IMR-90 (cell line): ENCODE measurements around the gene COX4I1. TPM values are rescaled to one million over a fixed set of nuclear protein-coding genes. Genes with fewer than 3 reads are reported as not detected.

Experiments used
- ATAC-seq: fragments of 200-7000 bp; cut with Tn5 transposase; 2 replicates; pipeline ENCODE4 v1.9.1; 2020; ENCODE audit warnings: low read depth, mild to moderate bottlenecking, moderate library complexity
- BruUV-seq: library from RNA; stranded (reverse); fragments of 400-500 nt; replicated peaks from 2 replicates; lab custom pipeline; 2021; lab: Mats Ljungman, UMichigan
- CTCF ChIA-PET: fragments of 300-600 bp; formaldehyde crosslinking; extraction: SDS; loops from one replicate; lab custom pipeline; 2021; ENCODE audit warnings: antibody characterized with exemption; lab: Yijun Ruan, JAX
- POLR2A ChIA-PET: fragments of 300-600 bp; sonication (Branson Sonifier 250); formaldehyde crosslinking; loops from one replicate; lab custom pipeline; 2022; ENCODE audit warnings: antibody characterized with exemption; ENCODE audit not compliant: unreplicated experiment; lab: Charles Lee
- DNase-seq: peaks from one replicate; pipeline ENCODE4 v3.0.0; 2013
- H2AFZ ChIP-seq: replicated peaks from 2 replicates; pipeline ENCODE3; 2013; ENCODE audit warnings: low read length, mild to moderate bottlenecking; ENCODE audit not compliant: poor library complexity
- H2AK5ac ChIP-seq: 2 replicates; pipeline ENCODE4 v1.6.1; 2013; ENCODE audit warnings: low read depth, low read length, inconsistent platforms
- H2AK9ac ChIP-seq: replicated peaks from 2 replicates; pipeline ENCODE3; 2013; ENCODE audit warnings: mild to moderate bottlenecking, low read depth, low read length, moderate library complexity; ENCODE audit not compliant: poor library complexity
- H2BK120ac ChIP-seq: 2 replicates; pipeline ENCODE4 v1.6.1; 2013; ENCODE audit warnings: low read depth, low read length, inconsistent platforms
- H2BK15ac ChIP-seq: 3 replicates; pipeline ENCODE4 v1.6.1; 2013; ENCODE audit warnings: low read depth, low read length, inconsistent platforms
- H2BK20ac ChIP-seq: 2 replicates; pipeline ENCODE4 v1.6.1; 2013; ENCODE audit warnings: low read depth, mild to moderate bottlenecking, inconsistent platforms, low read length, moderate library complexity
- H2BK5ac ChIP-seq: 2 replicates; pipeline ENCODE4 v1.6.1; 2013; ENCODE audit warnings: mild to moderate bottlenecking, low read depth, low read length, inconsistent platforms; ENCODE audit not compliant: poor library complexity, severe bottlenecking
- H3K14ac ChIP-seq: replicated peaks from 2 replicates; pipeline ENCODE4 v1.6.1; 2013; ENCODE audit warnings: low read depth, low read length, inconsistent platforms
- H3K18ac ChIP-seq: 2 replicates; pipeline ENCODE4 v1.6.1; 2013; ENCODE audit warnings: low read depth, low read length, control low read depth
- H3K23ac ChIP-seq: 2 replicates; pipeline ENCODE4 v1.6.1; 2013; ENCODE audit warnings: low read depth, low read length, inconsistent platforms
- H3K27ac ChIP-seq: 2 replicates; pipeline ENCODE4 v1.5.1; 2013; ENCODE audit warnings: mild to moderate bottlenecking, control low read depth, low read length; ENCODE audit not compliant: insufficient read depth
- H3K27me3 ChIP-seq: 2 replicates; pipeline ENCODE4 v1.6.1; 2013; ENCODE audit warnings: low read length; ENCODE audit not compliant: control insufficient read depth, insufficient read depth
- H3K36me3 ChIP-seq: 2 replicates; pipeline ENCODE4 v1.6.1; 2013; ENCODE audit warnings: low read length, mixed read lengths; ENCODE audit not compliant: control insufficient read depth, insufficient read depth
- H3K4ac ChIP-seq: 2 replicates; pipeline ENCODE4 v1.6.1; 2013; ENCODE audit warnings: low read depth, low read length, inconsistent platforms
- H3K4me1 ChIP-seq: 2 replicates; pipeline ENCODE4 v1.6.1; 2013; ENCODE audit warnings: low read length, mixed read lengths; ENCODE audit not compliant: control insufficient read depth, insufficient read depth
- H3K4me2 ChIP-seq: 2 replicates; pipeline ENCODE4 v1.6.1; 2013; ENCODE audit warnings: low read depth, mild to moderate bottlenecking, control low read depth, low read length, moderate library complexity
- H3K4me3 ChIP-seq: 2 replicates; pipeline ENCODE4 v1.5.1; 2013; ENCODE audit warnings: low read depth, mild to moderate bottlenecking, control low read depth, low read length, moderate library complexity; ENCODE audit not compliant: insufficient read depth
- H3K56ac ChIP-seq: 2 replicates; pipeline ENCODE4 v1.6.1; 2013; ENCODE audit warnings: low read length, inconsistent platforms; ENCODE audit not compliant: insufficient read depth; ENCODE audit errors: extremely low read depth
- H3K79me1 ChIP-seq, 2 experiments: 2 replicates each; pipeline ENCODE4 v1.6.1; 2013; ENCODE audit warnings: low read length in 2 of 2, inconsistent platforms in 1 of 2, low read depth in 1 of 2
- H3K9ac ChIP-seq: 2 replicates; pipeline ENCODE4 v1.6.1; 2013; ENCODE audit warnings: low read depth, low read length, control low read depth
- H3K9me1 ChIP-seq: 2 replicates; pipeline ENCODE4 v1.6.1; 2013; ENCODE audit warnings: low read length, inconsistent platforms; ENCODE audit not compliant: insufficient read depth
- H3K9me3 ChIP-seq: 2 replicates; pipeline ENCODE4 v1.6.1; 2013; ENCODE audit warnings: low read length; ENCODE audit not compliant: control insufficient read depth, insufficient read depth
- H4K20me1 ChIP-seq: 2 replicates; pipeline ENCODE4 v1.6.1; 2013; ENCODE audit warnings: low read length, inconsistent platforms; ENCODE audit not compliant: insufficient read depth
- H4K5ac ChIP-seq: 2 replicates; pipeline ENCODE4 v1.6.1; 2013; ENCODE audit warnings: mild to moderate bottlenecking, low read depth, low read length, control low read depth
- H4K8ac ChIP-seq, 2 experiments: 2 replicates each; pipeline ENCODE4 v1.6.1; 2013; ENCODE audit warnings: low read depth in 2 of 2, low read length in 2 of 2, control low read depth in 1 of 2, inconsistent platforms in 1 of 2
- H4K91ac ChIP-seq: 2 replicates; pipeline ENCODE4 v1.6.1; 2013; ENCODE audit warnings: low read depth, low read length, inconsistent platforms; ENCODE audit not compliant: insufficient read depth
- BHLHE40 ChIP-seq: fragments of 150-350 bp; IDR thresholded peaks from 2 replicates; pipeline ENCODE4 v1.6.1; 2016; ENCODE audit warnings: mild to moderate bottlenecking, low read depth, low read length
- FOS ChIP-seq: fragments of 150-350 bp; IDR thresholded peaks from 2 replicates; pipeline ENCODE4 v1.6.1; 2016; ENCODE audit warnings: low read depth, low read length
- MAFK ChIP-seq: IDR thresholded peaks from 2 replicates; pipeline ENCODE4 v1.6.1; 2012; ENCODE audit warnings: low read depth, low read length, improper control_type of control experiment
- MAZ ChIP-seq: IDR thresholded peaks from 2 replicates; pipeline ENCODE4 v1.6.1; 2012; ENCODE audit warnings: low read depth, mild to moderate bottlenecking, low read length, improper control_type of control experiment, moderate library complexity, borderline replicate concordance
- MXI1 ChIP-seq: IDR thresholded peaks from 2 replicates; pipeline ENCODE4 v1.6.1; 2012; ENCODE audit warnings: low read depth, mild to moderate bottlenecking, low read length, moderate library complexity, borderline replicate concordance
- NFE2L2 ChIP-seq: fragments of 150-350 bp; IDR thresholded peaks from 2 replicates; pipeline ENCODE4 v1.6.1; 2016; ENCODE audit warnings: low read depth, mild to moderate bottlenecking, low read length
- POLR2A ChIP-seq: IDR thresholded peaks from 2 replicates; pipeline ENCODE4 v1.6.1; 2012; ENCODE audit warnings: mild to moderate bottlenecking, low read depth, low read length
- RAD21 ChIP-seq: IDR thresholded peaks from 2 replicates; pipeline ENCODE4 v1.6.1; 2012; ENCODE audit warnings: low read length, improper control_type of control experiment
- RCOR1 ChIP-seq: IDR thresholded peaks from 2 replicates; pipeline ENCODE4 v1.6.1; 2012; ENCODE audit warnings: mild to moderate bottlenecking, low read length, improper control_type of control experiment; ENCODE audit not compliant: insufficient replicate concordance
- WGBS, 2 experiments: methylation state at CpG; one replicate each; pipeline versions ENCODE4 v1.1.5 to v1.1.7; 2013; ENCODE audit warnings: missing lambda C conversion rate in 2 of 2; ENCODE audit not compliant: insufficient read length in 1 of 2; ENCODE audit errors: extremely low coverage in 2 of 2; 5-methylcytosine and 5-hydroxymethylcytosine counted together
- dilution Hi-C: fragments of 300-500 bp; cut with HindIII; formaldehyde crosslinking; loops from one replicate; pipeline ENCODE4 v1.14.3; 2018; ENCODE audit warnings: low sequenced_read_pairs; ENCODE audit not compliant: unreplicated experiment
- in situ Hi-C: fragments of 300-500 bp; cut with MboI; formaldehyde crosslinking; loops from 3 replicates; pipeline ENCODE4 v1.14.3; 2019; ENCODE audit warnings: low sequenced_read_pairs, inconsistent platforms, mixed read lengths
- intact Hi-C: fragments of 100-400 bp; cut with micrococcal nuclease; formaldehyde crosslinking; loops from 2 replicates; pipeline ENCODE4 v1.10.0; 2022
- polyA plus RNA-seq, 3 experiments: library from polyadenylated mRNA; depleted of rRNA; stranded (reverse); fragments of >200 nt; gene quantifications; 2 replicates each; pipeline ENCODE4 v1.2.3, GENCODE V29; 2012; ENCODE audit warnings: low replicate concordance in 1 of 3
- total RNA-seq: library from RNA; depleted of rRNA; stranded (reverse); fragments of >200 nt; gene quantifications from 2 replicates; pipeline ENCODE4 v1.2.3, GENCODE V29; 2012
- TF ChIP-seq, protein P1 (sequence below): conservative IDR thresholded peaks from 2 replicates; pipeline ENCODE4 v1.5.1; 2012; ENCODE audit warnings: mild to moderate bottlenecking, low read depth, low read length, improper control_type of control experiment
- TF ChIP-seq, protein P2 (sequence below): fragments of 150-350 bp; IDR thresholded peaks from 2 replicates; pipeline ENCODE4 v1.6.1; 2017; ENCODE audit warnings: mild to moderate bottlenecking, antibody characterized with exemption, low read length, low read depth

The COX4I1 gene
- total and polyA plus RNA-seq, 2 of the 4 experiments (the other 2 are of a cell fraction) = 397 to 700 TPM

DNA sequence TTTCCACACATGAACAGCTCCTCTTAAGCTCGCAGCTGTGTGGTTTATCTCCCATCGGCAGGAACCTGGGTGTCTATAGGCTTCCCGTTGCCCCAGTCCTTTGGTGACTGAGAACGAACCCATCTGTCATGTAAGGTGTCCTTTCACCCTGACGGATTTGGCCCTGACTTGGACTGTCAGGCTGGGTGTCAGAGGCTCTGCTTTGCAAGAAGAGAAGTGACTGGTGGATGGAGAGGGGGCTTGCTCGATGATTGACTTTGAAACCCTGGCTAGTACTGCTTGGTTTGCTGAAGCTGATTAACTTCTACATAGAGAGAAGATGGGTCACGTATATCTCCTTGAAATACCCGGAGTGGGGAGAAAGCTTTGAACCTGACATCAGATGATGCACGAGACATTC lies 42.9 kb downstream of the COX4I1 start:
- Histone ChIP-seq H3K36me3 (no peaks in the 10 kb centered on the region), H4K5ac (no peak overlapping the region), H3K4me1 (no peaks in the 10 kb centered on the region; the same call in 1 of the 2 replicates), H3K4me2 (no peak overlapping the region), H3K9me3 (peaks cover 5% of the 10 kb centered on the region), H4K20me1 (no peaks in the 10 kb centered on the region), H3K4me3 (no peak overlapping the region), H2BK5ac (no peak overlapping the region), H3K4ac (no peak overlapping the region), H3K27ac (no peak overlapping the region), H3K27me3 (peaks cover 72% of the 10 kb centered on the region), H4K8ac (no peak overlapping the region), H3K18ac (no peak overlapping the region), H3K14ac (no peak overlapping the region), H2AK9ac (no peak overlapping the region), H3K23ac (no peak overlapping the region), H3K56ac (no peak overlapping the region), H2BK20ac (no peak overlapping the region), H2AK5ac (no peak overlapping the region), H3K79me1 (no peaks in the 10 kb centered on the region), H2BK120ac (no peak overlapping the region), H3K9me1 (no peaks in the 10 kb centered on the region), H3K9ac (no peak overlapping the region), H2BK15ac (no peak overlapping the region), H4K91ac (no peak overlapping the region), H2AFZ (no peak overlapping the region)
- 43% methylated on average over 3 of the region's 9 CpGs; no CpG with 5 or more reads in 1 of the 2 experiments for WGBS, 2 experiments
- BruUV-seq = no TSS peak
- no peak for ATAC-seq
- ChIA-PET CTCF (no interaction called here), POLR2A (no interaction called here)
- in situ Hi-C loops = no loop called here
- TF ChIP-seq MAZ (no peak), POLR2A (no peak), MAFK (no peak), MXI1 (no peak), FOS (no peak), RCOR1 (no peak), NFE2L2 (no peak), BHLHE40 (no peak), RAD21 (no peak)
- TF ChIP-seq, protein P1, sequence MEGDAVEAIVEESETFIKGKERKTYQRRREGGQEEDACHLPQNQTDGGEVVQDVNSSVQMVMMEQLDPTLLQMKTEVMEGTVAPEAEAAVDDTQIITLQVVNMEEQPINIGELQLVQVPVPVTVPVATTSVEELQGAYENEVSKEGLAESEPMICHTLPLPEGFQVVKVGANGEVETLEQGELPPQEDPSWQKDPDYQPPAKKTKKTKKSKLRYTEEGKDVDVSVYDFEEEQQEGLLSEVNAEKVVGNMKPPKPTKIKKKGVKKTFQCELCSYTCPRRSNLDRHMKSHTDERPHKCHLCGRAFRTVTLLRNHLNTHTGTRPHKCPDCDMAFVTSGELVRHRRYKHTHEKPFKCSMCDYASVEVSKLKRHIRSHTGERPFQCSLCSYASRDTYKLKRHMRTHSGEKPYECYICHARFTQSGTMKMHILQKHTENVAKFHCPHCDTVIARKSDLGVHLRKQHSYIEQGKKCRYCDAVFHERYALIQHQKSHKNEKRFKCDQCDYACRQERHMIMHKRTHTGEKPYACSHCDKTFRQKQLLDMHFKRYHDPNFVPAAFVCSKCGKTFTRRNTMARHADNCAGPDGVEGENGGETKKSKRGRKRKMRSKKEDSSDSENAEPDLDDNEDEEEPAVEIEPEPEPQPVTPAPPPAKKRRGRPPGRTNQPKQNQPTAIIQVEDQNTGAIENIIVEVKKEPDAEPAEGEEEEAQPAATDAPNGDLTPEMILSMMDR = no peak
- TF ChIP-seq, protein P2, sequence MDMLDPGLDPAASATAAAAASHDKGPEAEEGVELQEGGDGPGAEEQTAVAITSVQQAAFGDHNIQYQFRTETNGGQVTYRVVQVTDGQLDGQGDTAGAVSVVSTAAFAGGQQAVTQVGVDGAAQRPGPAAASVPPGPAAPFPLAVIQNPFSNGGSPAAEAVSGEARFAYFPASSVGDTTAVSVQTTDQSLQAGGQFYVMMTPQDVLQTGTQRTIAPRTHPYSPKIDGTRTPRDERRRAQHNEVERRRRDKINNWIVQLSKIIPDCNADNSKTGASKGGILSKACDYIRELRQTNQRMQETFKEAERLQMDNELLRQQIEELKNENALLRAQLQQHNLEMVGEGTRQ = no peak
- dilution Hi-C loops = no loop called here
- DNase-seq = no peak
- intact Hi-C loops = no loop called here
